Gastrocnemius medialis (tissue), 4 donors: ENCODE data around the gene FAM81A.

ENCODE experiments used
- POLR2A ChIP-seq, 2 donors: fragments of 450-650 bp; IDR thresholded peaks; one replicate each; pipeline ENCODE4 v1.6.1; 2017; ENCODE audit warnings: antibody characterized with exemption in 2 of 2, mild to moderate bottlenecking in 2 of 2, moderate library complexity in 2 of 2
- TF ChIP-seq, protein P1 (sequence below), 5 experiments: fragments of 450-650 bp in 3 of 5; fragments of 200-600 bp in 2 of 5; sonication (generic) in 2 of 5; IDR thresholded peaks in 4 of 5; conservative IDR thresholded peaks in 1 of 5; 1 replicate in 4 of 5; 2 replicates in 1 of 5; pipeline ENCODE4 v1.5.1; 2016 to 2019; ENCODE audit warnings: antibody characterized with exemption in 5 of 5, mild to moderate bottlenecking in 3 of 5, moderate library complexity in 3 of 5

GRCh38 chr15:59456114-59456513, 18.1 kb downstream of the FAM81A start:
- TF ChIP-seq, protein P1, sequence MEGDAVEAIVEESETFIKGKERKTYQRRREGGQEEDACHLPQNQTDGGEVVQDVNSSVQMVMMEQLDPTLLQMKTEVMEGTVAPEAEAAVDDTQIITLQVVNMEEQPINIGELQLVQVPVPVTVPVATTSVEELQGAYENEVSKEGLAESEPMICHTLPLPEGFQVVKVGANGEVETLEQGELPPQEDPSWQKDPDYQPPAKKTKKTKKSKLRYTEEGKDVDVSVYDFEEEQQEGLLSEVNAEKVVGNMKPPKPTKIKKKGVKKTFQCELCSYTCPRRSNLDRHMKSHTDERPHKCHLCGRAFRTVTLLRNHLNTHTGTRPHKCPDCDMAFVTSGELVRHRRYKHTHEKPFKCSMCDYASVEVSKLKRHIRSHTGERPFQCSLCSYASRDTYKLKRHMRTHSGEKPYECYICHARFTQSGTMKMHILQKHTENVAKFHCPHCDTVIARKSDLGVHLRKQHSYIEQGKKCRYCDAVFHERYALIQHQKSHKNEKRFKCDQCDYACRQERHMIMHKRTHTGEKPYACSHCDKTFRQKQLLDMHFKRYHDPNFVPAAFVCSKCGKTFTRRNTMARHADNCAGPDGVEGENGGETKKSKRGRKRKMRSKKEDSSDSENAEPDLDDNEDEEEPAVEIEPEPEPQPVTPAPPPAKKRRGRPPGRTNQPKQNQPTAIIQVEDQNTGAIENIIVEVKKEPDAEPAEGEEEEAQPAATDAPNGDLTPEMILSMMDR (IDR thresholded peaks at IDR 0.05 in 4 of 5, conservative IDR thresholded peaks at IDR 0.05 in 1 of 5): no peak
- no peak for TF ChIP-seq POLR2A (IDR thresholded peaks at IDR 0.05)
